ENCODE data around the gene CCDC3. TPM values are rescaled to one million over a fixed set of nuclear protein-coding genes. Genes with fewer than 3 reads are reported as not detected.

The CCDC3 gene
- total and polyA plus RNA-seq, 2 of the 4 experiments (the other 2 are of a cell fraction), result 0.29 to 0.36 TPM

DNA sequence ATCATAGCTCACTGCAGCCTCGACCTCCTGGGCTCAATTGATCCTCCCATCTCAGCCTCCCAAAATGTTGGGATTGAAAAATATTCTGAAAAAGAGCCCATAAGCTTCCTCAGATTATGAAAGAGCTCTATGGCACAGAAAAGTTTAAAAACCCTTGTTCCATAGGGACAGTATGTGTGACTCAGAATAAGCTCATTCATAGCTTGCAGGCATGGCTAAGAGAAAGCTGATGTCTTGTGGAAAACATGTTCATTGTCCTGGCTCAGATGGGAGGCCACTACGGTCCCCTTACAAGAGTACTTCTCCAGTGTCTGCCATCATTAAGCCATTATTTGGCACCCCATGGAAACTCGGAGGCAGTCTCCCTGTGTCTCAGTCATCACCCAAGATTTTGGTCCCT, 64.0 kb downstream of the CCDC3 start:
- Histone ChIP-seq H3K18ac (ENCODE audit: low read depth, low read length) (no peak overlapping the region), H3K4me3 (ENCODE audit: insufficient read depth, low read depth, low read length) (no peak overlapping the region), H3K9me1 (ENCODE audit: insufficient read depth, low read length) (no peaks in the 10 kb centered on the region), H2BK5ac (ENCODE audit: low read depth, low read length, poor library complexity, severe bottlenecking) (no peak overlapping the region), H3K27ac (ENCODE audit: insufficient read depth, low read length) (no peak overlapping the region), H2AK5ac (ENCODE audit: low read depth, low read length) (no peak overlapping the region), H3K14ac (replicated peaks; ENCODE audit: low read depth, low read length) (no peak overlapping the region), H2BK15ac (ENCODE audit: low read depth, low read length) (no peak overlapping the region), H4K5ac (ENCODE audit: low read depth, low read length) (no peak overlapping the region), H3K27me3 (ENCODE audit: control insufficient read depth, insufficient read depth, low read length) (no peaks in the 10 kb centered on the region), H3K4me1 (ENCODE audit: control insufficient read depth, insufficient read depth, low read length) (peaks cover 3% of the 10 kb centered on the region; the same call in 1 of the 2 replicates), H3K23ac (ENCODE audit: low read depth, low read length) (no peak overlapping the region), H2BK120ac (ENCODE audit: low read depth, low read length) (no peak overlapping the region), H3K79me1 (ENCODE audit: low read depth in 1 of 2, low read length in 2 of 2) (no peaks in the 10 kb centered on the region), H2AFZ (replicated peaks; ENCODE audit: low read length, poor library complexity) (no peak overlapping the region), H2AK9ac (replicated peaks; ENCODE audit: low read depth, low read length, poor library complexity) (no peak overlapping the region), H3K4ac (ENCODE audit: low read depth, low read length) (no peak overlapping the region), H4K91ac (ENCODE audit: insufficient read depth, low read depth, low read length) (no peak overlapping the region), H3K36me3 (ENCODE audit: control insufficient read depth, insufficient read depth, low read length) (no peaks in the 10 kb centered on the region), H4K8ac (ENCODE audit: low read depth in 2 of 2, low read length in 2 of 2) (no peak overlapping the region), H2BK20ac (ENCODE audit: low read depth, low read length) (no peak overlapping the region), H3K9me3 (ENCODE audit: control insufficient read depth, insufficient read depth, low read length) (no peaks in the 10 kb centered on the region; the same call in 1 of the 2 replicates), H3K4me2 (ENCODE audit: low read depth, low read length) (no peak overlapping the region), H3K56ac (ENCODE audit: extremely low read depth, insufficient read depth, low read length) (no peak overlapping the region), H3K9ac (ENCODE audit: low read depth, low read length) (no peak overlapping the region), H4K20me1 (ENCODE audit: insufficient read depth, low read length) (no peaks in the 10 kb centered on the region)
- ChIA-PET CTCF (interaction anchor here (0.6 kb wide), 1 partner anchor 502 kb away, joined by 3 read pairs; no protein-coding TSS in a partner anchor), POLR2A (ENCODE audit: unreplicated experiment) (no interaction called here)
- TF ChIP-seq POLR2A (IDR thresholded peaks at IDR 0.05; ENCODE audit: low read depth, low read length) (no peak), MAZ (IDR thresholded peaks at IDR 0.05; ENCODE audit: borderline replicate concordance, low read depth, low read length) (no peak), CTCF (conservative IDR thresholded peaks at IDR 0.05; ENCODE audit: low read depth, low read length) (no peak), RFX5 (IDR thresholded peaks at IDR 0.05; ENCODE audit: low read depth, low read length) (no peak), MAFK (IDR thresholded peaks at IDR 0.05; ENCODE audit: low read depth, low read length) (no peak)
- TF ChIP-seq, protein P1, sequence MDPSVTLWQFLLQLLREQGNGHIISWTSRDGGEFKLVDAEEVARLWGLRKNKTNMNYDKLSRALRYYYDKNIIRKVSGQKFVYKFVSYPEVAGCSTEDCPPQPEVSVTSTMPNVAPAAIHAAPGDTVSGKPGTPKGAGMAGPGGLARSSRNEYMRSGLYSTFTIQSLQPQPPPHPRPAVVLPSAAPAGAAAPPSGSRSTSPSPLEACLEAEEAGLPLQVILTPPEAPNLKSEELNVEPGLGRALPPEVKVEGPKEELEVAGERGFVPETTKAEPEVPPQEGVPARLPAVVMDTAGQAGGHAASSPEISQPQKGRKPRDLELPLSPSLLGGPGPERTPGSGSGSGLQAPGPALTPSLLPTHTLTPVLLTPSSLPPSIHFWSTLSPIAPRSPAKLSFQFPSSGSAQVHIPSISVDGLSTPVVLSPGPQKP (IDR thresholded peaks at IDR 0.05; ENCODE audit: borderline replicate concordance, low read depth, low read length), result no peak
- in situ Hi-C loops (cut with MboI; ENCODE audit: low sequenced_read_pairs), result no loop called here
- ATAC-seq (ENCODE audit: low read depth) (no peak), DNase-seq (no peak)
- dilution Hi-C loops (cut with HindIII; ENCODE audit: low sequenced_read_pairs, unreplicated experiment), result no loop called here
- intact Hi-C loops (cut with micrococcal nuclease), result no loop called here
- 40% methylated on average over 1 of the region's 3 CpGs; no CpG with 5 or more reads in 1 of the 2 experiments for WGBS, 2 experiments (ENCODE audit: extremely low coverage in 2 of 2, insufficient read length in 1 of 2)
- no TSS peak for BruUV-seq (replicated peaks)
